Left lung (tissue), 10 donors: ENCODE results near the gene PAK5. TPM values are rescaled to one million over a fixed set of nuclear protein-coding genes. Genes with fewer than 3 reads are reported as not detected.

Experiments
- ATAC-seq: fragments of 200-7000 bp; cut with Tn5 transposase; one replicate; pipeline ENCODE4 v1.9.1; 2020; ENCODE audit warnings: moderate library complexity
- DNase-seq, 4 donors: peaks; one replicate each; pipeline ENCODE4 v3.0.0-alpha.2; 2013 to 2020
- H3K27ac ChIP-seq, 2 donors: fragments of 200-600 bp; sonication (generic) in 1 of 2; one replicate each; pipeline versions ENCODE4 v1.5.0 to v1.8.0; 2020 to 2021
- H3K27me3 ChIP-seq, 2 donors: fragments of 200-600 bp; sonication (generic) in 1 of 2; one replicate each; pipeline versions ENCODE4 v1.5.0 to v1.8.0; 2020 to 2021
- H3K36me3 ChIP-seq, 2 donors: fragments of 200-600 bp; sonication (generic) in 1 of 2; one replicate each; pipeline versions ENCODE4 v1.5.0 to v1.8.0; 2020 to 2021
- H3K4me1 ChIP-seq, 2 donors: fragments of 200-600 bp; one replicate each; pipeline ENCODE4 v1.8.0; 2021
- H3K4me3 ChIP-seq, 2 donors: fragments of 200-600 bp; sonication (generic) in 1 of 2; one replicate each; pipeline versions ENCODE4 v1.5.0 to v1.8.0; 2020 to 2021; ENCODE audit warnings: mild to moderate bottlenecking in 1 of 2
- H3K9me3 ChIP-seq, 2 donors: fragments of 200-600 bp; sonication (generic) in 1 of 2; one replicate each; pipeline versions ENCODE4 v1.5.0 to v1.8.0; 2020 to 2021
- CTCF ChIP-seq, 2 donors: fragments of 200-600 bp; sonication (generic) in 1 of 2; IDR thresholded peaks; one replicate each; pipeline versions ENCODE4 v1.5.0 to v1.8.0; 2021; ENCODE audit warnings: antibody characterized with exemption in 2 of 2
- intact Hi-C, 2 donors: fragments of 100-400 bp; cut with DNase I; formaldehyde crosslinking; loops; one replicate each; pipeline versions ENCODE4 v1.11.2 to v1.14.2; 2022
- polyA plus RNA-seq, 6 donors: library from polyadenylated mRNA; unstranded; fragments of 120-200 nt; gene quantifications; one replicate each; pipeline ENCODE4 v1.2.1, GENCODE V29; 2013; ENCODE audit not compliant: insufficient read length in 6 of 6
- total RNA-seq, 2 donors: library from RNA; stranded (reverse); fragmentation: NEBNext Ultra II Directional; extraction: Animal tissue kit (Norgen Biotek cat#: 25700); gene quantifications; one replicate each; pipeline ENCODE4 v1.2.1, GENCODE V29; 2021
- donor health status: DM: no; HTN: yes; CAD: no.
- donor health status: DM: no; HTN: no; CAD: no.

PAK5 gene
- total and polyA plus RNA-seq, 8 donors: 0.15 to 0.46 (median 0.38) TPM; not detected in 1

GRCh38 chr20:9837634-9838033 lies 1.2 kb downstream of the PAK5 start:
- intact Hi-C loops: no loop called here
- no peak for ATAC-seq
- Histone ChIP-seq H3K27me3 (peaks cover 7 to 50% of the 10 kb centered on the region in 2 donors), H3K36me3 (no peaks in the 10 kb centered on the region), H3K9me3 (peaks cover 0 to 7% of the 10 kb centered on the region in 2 donors), H3K4me3 (no peak overlapping the region), H3K27ac (no peak overlapping the region), H3K4me1 (no peaks in the 10 kb centered on the region)
- TF ChIP-seq CTCF (IDR thresholded peaks at IDR 0.05): no peak
- DNase-seq: no peak

- no peak for TF ChIP-seq CTCF (IDR thresholded peaks at IDR 0.05)
- intact Hi-C loops: no loop called here
These were observed 3.6 kb downstream of the PAK5 start for GRCh38 chr20:9835302-9835701.

GRCh38 chr20:9831032-9831431 lies 7.8 kb downstream of the PAK5 start:
- DNase-seq (no peak), ATAC-seq (no peak)
- Histone ChIP-seq H3K4me1 (no peaks in the 10 kb centered on the region), H3K4me3 (no peak overlapping the region), H3K27me3 (peaks cover 0 to under 1% of the 10 kb centered on the region in 2 donors), H3K27ac (no peak overlapping the region), H3K36me3 (no peaks in the 10 kb centered on the region), H3K9me3 (no peaks in the 10 kb centered on the region)
- intact Hi-C loops: no loop called here
- no peak for TF ChIP-seq CTCF (IDR thresholded peaks at IDR 0.05)

More at GRCh38 chr20:9835302-9835701, 3.6 kb downstream of the PAK5 start:
- Histone ChIP-seq H3K4me1 (no peaks in the 10 kb centered on the region), H3K4me3 (no peak overlapping the region), H3K36me3 (no peaks in the 10 kb centered on the region), H3K9me3 (no peaks in the 10 kb centered on the region), H3K27ac (no peak overlapping the region), H3K27me3 (peaks cover 7 to 42% of the 10 kb centered on the region in 2 donors)
- DNase-seq (no peak), ATAC-seq (no peak)

- intact Hi-C loops: no loop called here
- Histone ChIP-seq H3K36me3 (no peaks in the 10 kb centered on the region), H3K27ac (no peak overlapping the region), H3K9me3 (no peaks in the 10 kb centered on the region), H3K27me3 (peaks cover 0 to 1% of the 10 kb centered on the region in 2 donors), H3K4me1 (no peaks in the 10 kb centered on the region), H3K4me3 (no peak overlapping the region)
- DNase-seq (no peak), ATAC-seq (no peak)
- no peak for TF ChIP-seq CTCF (IDR thresholded peaks at IDR 0.05)
These were observed 9.0 kb downstream of the PAK5 start for GRCh38 chr20:9829835-9830234.

- Histone ChIP-seq H3K27ac (no peak overlapping the region), H3K4me3 (no peak overlapping the region), H3K4me1 (no peaks in the 10 kb centered on the region), H3K36me3 (no peaks in the 10 kb centered on the region), H3K9me3 (no peaks in the 10 kb centered on the region), H3K27me3 (no peaks in the 10 kb centered on the region)
- DNase-seq (no peak), ATAC-seq (no peak)
- no peak for TF ChIP-seq CTCF (IDR thresholded peaks at IDR 0.05)
- intact Hi-C loops: no loop called here
These were observed 21.2 kb downstream of the PAK5 start for GRCh38 chr20:9817654-9818053.
